ELF-1 (cell line): ENCODE data around the gene ARFGEF2.
"Not testable (repeated sequence)": the region's sequence is repeated elsewhere in the genome, so short reads cannot be mapped to it uniquely, and the experiment has no call there.

Source experiments
- DNase-seq: peaks from one replicate; pipeline ENCODE4 v3.0.0-alpha.2; 2016; ENCODE audit warnings: low read depth, low spot score

Gene ARFGEF2

GRCh38 chr20:48921168-48921882, at the start of gene ARFGEF2:
ARFGEF2 (plus strand) TSS chr20:48921711; CDS start chr20:48921890, 179 bp downstream.
- peak; percentile 96 for DNase-seq

- no peak for DNase-seq
Measured at GRCh38 chr20:48875233-48875913, 46.1 kb upstream of the ARFGEF2 start.

GRCh38 chr20:48875914-48876240, 45.6 kb upstream of the ARFGEF2 start:
- DNase-seq: no peak

GRCh38 chr20:48877304-48877703, 44.2 kb upstream of the ARFGEF2 start:
- no peak for DNase-seq

- no peak for DNase-seq
Measured at GRCh38 chr20:48878534-48879248, 42.8 kb upstream of the ARFGEF2 start.

GRCh38 chr20:48879612-48880245, 41.8 kb upstream of the ARFGEF2 start:
- DNase-seq: no peak

- DNase-seq: no peak
Measured at GRCh38 chr20:48880331-48880730, 41.2 kb upstream of the ARFGEF2 start.

- DNase-seq: no peak
Measured at GRCh38 chr20:48880981-48881657, 40.4 kb upstream of the ARFGEF2 start.

GRCh38 chr20:48885237-48885636, 36.3 kb upstream of the ARFGEF2 start:
- no peak for DNase-seq

- no peak for DNase-seq
Measured at GRCh38 chr20:48886194-48886593, 35.3 kb upstream of the ARFGEF2 start.

- DNase-seq: no peak
Measured at GRCh38 chr20:48886811-48887210, 34.7 kb upstream of the ARFGEF2 start.

- not testable (repeated sequence) for DNase-seq
Measured at GRCh38 chr20:48888517-48888916, 33.0 kb upstream of the ARFGEF2 start.

GRCh38 chr20:48889140-48889790, 32.2 kb upstream of the ARFGEF2 start:
- no peak for DNase-seq

- DNase-seq: no peak
Measured at GRCh38 chr20:48891235-48892048, 30.1 kb upstream of the ARFGEF2 start.

- no peak for DNase-seq
Measured at GRCh38 chr20:48892049-48892470, 29.5 kb upstream of the ARFGEF2 start.

GRCh38 chr20:48892891-48893290, 28.6 kb upstream of the ARFGEF2 start:
- no peak for DNase-seq

GRCh38 chr20:48893374-48893773, 28.1 kb upstream of the ARFGEF2 start:
- no peak for DNase-seq

GRCh38 chr20:48897305-48898010, 24.1 kb upstream of the ARFGEF2 start:
- no peak for DNase-seq

- DNase-seq: no peak
Measured at GRCh38 chr20:48898210-48898609, 23.3 kb upstream of the ARFGEF2 start.
